ENCODE results near the gene PTCH2.
"Not testable (repeated sequence)": the region's sequence is repeated elsewhere in the genome, so short reads cannot be mapped to it uniquely, and the experiment has no call there.

DNA sequence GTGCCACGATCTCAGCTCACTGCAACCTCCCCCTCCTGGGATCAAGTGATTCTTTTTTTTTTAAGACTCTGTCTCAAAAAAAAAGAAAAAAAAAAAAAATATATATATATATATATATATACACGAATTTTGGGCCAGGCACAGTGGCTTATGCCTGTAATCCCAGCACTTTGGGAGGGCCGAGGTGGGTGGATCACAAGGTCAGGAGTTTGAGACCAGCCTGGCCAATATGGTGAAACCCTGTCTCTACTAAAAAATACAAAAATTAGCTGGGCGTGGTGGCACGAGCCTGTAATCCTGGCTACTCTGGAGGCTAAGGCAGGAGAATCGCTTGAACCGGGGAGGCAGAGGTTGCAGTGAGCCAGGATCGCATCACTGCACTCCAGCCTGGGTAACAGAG, 45.2 kb downstream of the PTCH2 start:
- not testable (repeated sequence) for TF ChIP-seq CTCF (IDR thresholded peaks at IDR 0.05; ENCODE audit: insufficient read depth, low read length); REST (IDR thresholded peaks at IDR 0.05; ENCODE audit: insufficient replicate concordance, low read depth); POLR2AphosphoS5 (IDR thresholded peaks at IDR 0.05; ENCODE audit: low read depth); SPI1 (IDR thresholded peaks at IDR 0.05; ENCODE audit: borderline replicate concordance, low read depth)

Data from HL-60 (cell line).